ENCODE measurements around the gene SPDYC.
A peak's percentile ranks its signal among the peaks of the same experiment; 100 is the strongest.

DNA sequence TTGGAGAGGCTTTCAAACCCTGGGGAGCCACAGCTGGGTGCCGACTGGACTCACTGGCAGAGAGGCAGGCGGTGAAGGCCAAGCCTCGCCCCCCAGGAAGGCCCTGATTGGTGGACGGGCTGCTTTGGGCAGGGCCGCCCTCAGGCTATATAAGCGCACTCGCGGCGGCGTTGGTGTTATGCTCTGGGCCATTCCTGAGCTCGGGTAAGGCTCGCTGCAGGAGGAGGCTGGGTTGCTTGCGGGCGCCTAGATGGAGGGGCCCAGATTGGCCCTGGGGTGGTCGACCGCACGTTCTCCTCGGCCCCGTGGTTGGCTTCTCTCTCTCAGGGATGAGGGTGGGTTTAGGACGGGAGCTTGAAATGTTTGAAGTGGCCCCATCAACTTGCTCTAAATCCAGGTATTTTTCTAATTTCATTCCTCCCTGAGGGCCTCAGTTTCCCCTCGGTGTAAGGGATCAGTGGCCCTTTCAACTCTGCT, at the start of gene SPDYC:
- TF ChIP-seq CTCF (IDR thresholded peaks at IDR 0.05 in 2 of 3, conservative IDR thresholded peaks at IDR 0.05 in 1 of 3; ENCODE audit: borderline replicate concordance in 1 of 3, insufficient read depth in 1 of 3, low read depth in 2 of 3, low read length in 2 of 3): no peak
- TF ChIP-seq TCF7L2 (IDR thresholded peaks at IDR 0.05; ENCODE audit: borderline replicate concordance, extremely low read depth, insufficient read depth, insufficient read length): no peak
- no peak for TF ChIP-seq SP1 (IDR thresholded peaks at IDR 0.05; ENCODE audit: low read depth)
- TF ChIP-seq POLR2A (IDR thresholded peaks at IDR 0.05; ENCODE audit: borderline replicate concordance, extremely low read depth, insufficient read depth, insufficient read length): peak; percentile 66
- no peak for TF ChIP-seq FOSL1 (IDR thresholded peaks at IDR 0.05; ENCODE audit: low read depth)
- TF ChIP-seq POLR2AphosphoS5 (IDR thresholded peaks at IDR 0.05; ENCODE audit: low read depth, low read length): peak; percentile 87
- no peak for TF ChIP-seq EZH2 (IDR thresholded peaks at IDR 0.05)
- no peak for TF ChIP-seq ZNF274 (IDR thresholded peaks at IDR 0.05; ENCODE audit: low read depth, low read length)
- TF ChIP-seq REST (IDR thresholded peaks at IDR 0.05; ENCODE audit: low read depth): no peak

All from HCT116 (cell line).